HG03060 (cell line): Measurements from ENCODE around the gene ZC3H8.
"Not testable (repeated sequence)": the region's sequence is repeated elsewhere in the genome, so short reads cannot be mapped to it uniquely, and the experiment has no call there.

ENCODE experiments used
- ATAC-seq: cut with Tn5 transposase; IDR thresholded peaks from one replicate; pipeline ENCODE4 v1.9.1; 2021; ENCODE audit warnings: low read depth, moderate number of reproducible peaks; ENCODE audit not compliant: unreplicated experiment

Gene ZC3H8

DNA sequence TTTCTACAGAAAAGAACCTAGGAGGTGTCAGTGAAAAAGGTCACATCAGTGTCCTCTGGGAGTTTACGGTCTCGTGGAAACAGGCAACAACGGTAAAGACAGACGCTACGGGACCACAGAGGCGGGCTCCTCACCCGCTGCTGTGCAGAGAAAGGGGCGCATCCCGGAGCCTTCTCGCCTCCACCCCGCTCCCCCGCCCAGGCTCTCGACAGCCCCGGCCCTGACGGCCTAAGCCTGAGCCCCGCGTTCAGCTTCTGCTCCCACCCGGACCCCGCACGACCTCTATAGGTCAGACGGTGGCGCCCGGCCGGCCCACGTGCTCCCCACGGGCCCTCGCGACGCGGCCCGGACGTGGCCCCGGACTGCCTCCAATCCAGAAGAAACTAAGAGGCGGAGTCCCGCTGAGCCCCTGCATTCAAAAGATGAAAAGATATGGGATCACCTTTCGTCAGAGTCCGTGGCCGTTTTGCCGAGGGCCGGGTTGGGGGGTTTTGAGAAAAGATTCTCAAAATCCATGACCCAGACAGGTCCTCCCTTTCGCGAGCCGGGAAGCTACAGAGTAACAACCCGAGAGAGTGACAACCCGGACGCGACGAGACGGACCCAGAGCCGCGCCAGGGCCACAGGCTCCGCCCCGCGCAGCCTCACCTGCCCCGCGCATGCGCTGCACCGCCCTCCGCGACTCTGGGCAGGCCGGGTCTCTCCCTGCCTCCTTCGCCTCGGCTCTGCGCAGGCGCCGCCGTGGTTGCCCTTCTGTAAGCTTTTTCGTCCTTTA lies at the start of gene ZC3H8:
ZC3H8 (minus strand) TSS at position 577 of the 775 bp plus-strand sequence; CDS start at position 516, 61 bp downstream.
- peak; percentile 58 for ATAC-seq

DNA sequence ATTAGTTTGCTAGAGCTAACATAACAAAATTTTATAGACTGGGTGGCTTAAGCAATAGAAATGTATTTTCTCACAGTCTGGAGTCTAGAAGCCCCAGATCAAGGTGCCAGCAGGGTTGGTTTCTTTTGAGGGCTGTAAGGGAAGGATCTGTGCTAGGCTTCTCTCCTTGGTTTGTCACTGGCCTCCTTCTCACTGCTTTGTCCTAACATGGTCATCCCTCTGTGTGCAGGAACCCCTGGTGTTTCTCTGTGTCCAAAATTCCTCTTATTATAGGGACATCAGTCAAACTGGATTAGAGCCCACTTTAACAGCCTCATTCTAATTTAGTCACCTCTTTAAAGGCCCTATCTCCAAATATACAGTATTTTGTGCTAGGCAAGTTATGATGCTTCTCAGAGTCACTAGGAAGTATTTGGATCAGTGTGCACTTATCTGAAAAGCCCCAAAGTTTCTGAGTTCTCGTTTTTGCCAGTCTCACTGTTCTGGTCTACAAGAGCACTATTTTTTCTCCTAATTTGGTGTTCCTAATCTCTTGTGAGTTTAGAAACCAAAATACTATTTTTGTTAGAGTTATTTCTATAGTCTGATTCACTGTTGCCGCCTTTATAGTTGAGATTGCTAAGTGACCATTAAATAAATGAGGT lies 49.6 kb upstream of the ZC3H8 start:
- no peak for ATAC-seq

DNA sequence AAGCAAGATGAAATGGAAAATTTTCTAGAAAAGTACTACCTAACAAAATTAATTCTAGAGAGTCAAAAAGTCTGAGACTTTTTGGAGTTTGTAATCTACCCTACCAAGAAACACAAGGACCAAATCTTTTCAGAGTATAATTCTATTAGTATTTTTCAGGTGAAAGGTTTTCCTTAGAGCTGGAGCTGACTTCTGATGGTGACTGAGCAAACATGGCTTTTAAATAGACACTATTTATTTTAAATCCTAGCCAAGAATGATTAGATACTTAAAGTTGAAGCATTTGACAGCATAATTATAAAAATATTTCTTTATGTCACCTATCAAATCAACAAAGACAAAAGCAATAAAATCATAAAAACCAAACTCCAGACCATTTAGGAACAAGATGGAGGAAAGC lies 47.1 kb upstream of the ZC3H8 start:
- no peak for ATAC-seq

DNA sequence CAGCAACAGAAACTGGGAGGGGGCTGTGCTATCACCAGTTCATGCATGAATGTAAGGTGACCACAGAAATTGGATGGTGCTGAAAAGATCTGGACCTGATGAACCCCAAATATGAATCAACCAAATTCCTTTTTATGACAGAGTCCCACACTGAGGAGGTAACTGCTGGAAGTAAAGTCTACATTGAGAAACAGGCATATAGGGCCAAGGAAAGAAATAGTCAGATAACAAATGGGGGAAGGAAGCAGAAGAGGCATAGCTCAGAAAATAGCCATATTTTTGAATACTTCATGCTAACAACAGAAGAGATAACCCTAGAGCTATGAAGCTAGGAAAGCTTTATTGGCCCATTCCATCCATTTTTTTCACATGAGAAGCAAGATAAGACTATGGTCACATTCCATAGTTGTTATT lies 46.3 kb upstream of the ZC3H8 start:
- ATAC-seq: no peak

DNA sequence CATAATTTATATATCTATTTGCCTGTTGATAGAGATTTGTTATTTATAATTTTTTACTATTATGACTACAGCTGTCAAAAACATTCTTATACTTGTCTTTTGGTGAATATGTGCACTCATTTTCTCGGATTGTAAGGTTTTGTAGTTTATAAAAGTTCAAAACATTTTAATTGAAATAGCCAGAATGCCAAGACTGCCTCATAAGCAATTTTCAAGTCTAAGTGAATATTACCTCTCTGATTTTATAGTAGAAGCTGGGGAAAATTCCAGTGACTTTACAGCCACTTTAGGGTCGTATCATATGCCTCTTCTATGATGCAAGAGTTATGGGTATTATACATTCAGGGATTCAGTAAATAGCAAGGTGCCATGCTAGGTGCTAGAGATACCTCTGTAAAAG lies 41.6 kb upstream of the ZC3H8 start:
- ATAC-seq: no peak

DNA sequence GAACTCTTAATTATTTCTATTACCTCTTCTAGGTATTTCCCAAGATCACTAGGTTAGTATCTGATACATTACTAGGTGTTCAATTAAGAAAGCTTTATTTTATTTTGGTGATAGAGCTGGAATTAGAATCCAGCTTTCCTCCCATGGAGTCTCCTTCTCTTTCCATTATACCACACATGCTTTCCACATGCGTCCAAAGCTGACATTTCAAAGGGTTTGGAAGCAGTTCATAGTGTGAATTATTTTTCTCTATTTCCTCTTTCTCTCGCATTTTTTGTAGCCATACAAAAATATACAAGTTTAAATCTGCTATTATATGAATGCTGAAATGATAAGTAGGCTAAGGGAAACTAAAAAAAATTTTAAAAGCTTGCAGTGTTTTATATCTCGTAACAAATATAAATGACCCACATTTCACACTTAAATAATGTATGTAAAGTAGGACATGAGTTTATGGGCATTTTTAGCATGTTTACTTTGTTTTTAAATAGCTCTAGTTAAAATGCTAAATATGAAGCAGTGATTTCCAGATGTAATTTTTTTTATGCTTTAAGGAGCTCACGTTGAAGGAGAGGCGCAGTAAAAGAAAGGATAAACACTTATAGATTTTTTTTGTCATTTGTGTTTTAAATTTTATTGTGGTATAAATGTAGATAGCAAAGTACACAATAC lies 40.7 kb upstream of the ZC3H8 start:
- no peak for ATAC-seq

DNA sequence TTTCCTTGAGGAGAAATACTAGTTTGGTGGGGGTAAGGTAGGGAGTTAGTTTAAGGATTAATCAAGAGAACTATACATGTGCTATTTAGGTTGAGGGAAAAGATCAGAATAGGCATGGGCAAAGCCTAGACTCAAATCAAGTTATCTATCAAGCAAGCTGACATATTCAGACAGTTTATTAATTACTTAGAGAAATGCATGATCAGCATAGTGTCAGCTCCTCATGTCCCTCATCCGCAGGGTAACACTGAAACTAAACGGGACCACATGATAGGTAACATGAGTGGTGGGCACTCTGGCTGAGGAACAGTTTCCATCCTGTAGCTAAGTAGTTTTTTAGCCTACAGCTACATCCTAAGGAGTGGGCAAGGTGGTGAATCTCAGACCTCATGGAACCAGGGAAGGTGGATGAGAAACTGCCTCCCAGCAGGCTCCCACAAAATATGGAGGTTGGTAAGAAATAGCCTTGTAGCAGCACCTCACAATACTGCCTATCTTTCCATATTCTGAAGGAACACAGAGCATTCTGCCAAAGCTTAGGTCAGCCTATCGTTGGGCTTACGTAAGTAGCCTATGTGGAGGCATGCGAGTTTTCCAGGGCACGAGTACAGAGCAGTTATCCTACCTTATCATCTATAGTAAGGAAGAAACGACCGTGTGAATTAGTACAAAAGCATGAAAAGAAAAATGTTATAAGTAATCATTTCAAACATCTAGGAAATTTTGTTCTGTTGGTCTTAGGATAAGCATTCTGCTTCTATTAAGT lies 39.0 kb upstream of the ZC3H8 start:
- ATAC-seq: no peak

DNA sequence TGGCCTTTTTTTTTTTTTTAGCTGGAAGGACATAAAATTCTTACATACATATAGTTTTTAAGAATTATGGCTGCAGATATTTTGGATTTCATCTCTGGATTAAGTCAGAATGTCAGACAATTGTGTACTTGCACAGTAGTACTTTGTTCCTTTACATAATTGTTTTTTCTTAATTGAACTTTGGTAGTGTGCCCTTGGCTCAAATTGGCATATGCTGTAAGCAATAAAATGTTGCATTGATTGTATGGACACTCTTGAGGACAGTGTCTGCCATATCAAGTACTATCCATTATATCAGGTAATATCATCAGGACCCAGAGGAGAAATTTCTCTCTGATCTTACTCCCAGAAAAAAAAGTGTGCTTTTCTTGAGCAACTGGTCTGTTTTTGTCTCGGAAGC lies 35.8 kb upstream of the ZC3H8 start:
- ATAC-seq: no peak

DNA sequence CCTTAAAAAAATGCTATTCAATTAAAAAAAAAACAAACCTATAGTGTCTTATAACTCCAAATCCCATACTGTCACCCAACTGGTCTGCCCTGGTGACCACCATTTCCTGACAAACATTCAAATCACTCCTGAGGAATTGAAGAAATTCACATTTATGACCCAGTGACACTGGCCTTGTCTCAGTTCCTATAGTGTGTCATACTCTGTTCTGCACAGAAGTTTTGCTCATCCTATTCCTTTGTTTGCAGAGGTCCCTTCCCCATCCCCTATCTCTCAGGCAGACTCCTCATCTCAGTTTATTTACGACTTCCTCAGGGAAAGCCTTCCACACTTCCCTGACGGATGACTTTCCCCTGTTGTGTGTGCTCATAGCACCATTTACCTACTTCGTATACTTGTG lies 35.2 kb upstream of the ZC3H8 start:
- ATAC-seq: no peak

DNA sequence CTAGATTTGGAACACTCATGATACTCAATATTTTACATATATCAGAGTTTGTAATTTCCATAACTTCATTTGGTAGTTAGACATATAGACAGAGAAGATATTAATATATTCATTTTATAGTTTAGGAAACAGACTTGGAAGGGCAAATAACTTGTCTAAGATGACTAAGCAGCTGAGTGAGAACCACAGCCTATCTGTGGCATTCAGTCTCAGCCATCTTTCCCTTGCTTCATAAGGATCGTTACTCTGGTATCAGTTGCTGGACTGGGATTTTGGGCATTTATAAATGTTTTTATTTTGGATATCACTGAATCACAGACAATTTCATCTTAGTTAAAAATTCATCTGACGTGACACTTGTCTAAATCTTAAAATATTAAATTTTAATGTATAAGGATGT lies 28.7 kb upstream of the ZC3H8 start:
- not testable (repeated sequence) for ATAC-seq

DNA sequence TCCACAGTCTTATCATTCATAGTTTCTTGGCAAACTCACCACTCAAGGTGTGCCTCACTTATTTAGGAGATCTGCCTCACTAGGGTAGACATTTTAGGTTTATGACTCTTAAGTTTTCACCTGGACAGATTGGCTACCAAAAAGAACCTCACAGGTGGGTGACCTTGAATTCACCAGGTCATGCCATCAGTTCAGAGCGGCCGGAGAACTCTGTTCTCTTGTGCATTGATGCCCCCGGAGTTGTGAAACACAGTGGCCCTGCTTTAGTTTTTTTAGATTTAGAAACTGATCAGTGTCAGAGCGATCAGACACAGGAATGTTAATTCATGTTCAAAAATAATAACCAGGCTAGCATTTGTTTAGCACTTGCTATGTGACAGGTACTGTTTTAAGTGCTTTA lies 27.2 kb upstream of the ZC3H8 start:
- not testable (repeated sequence) for ATAC-seq

DNA sequence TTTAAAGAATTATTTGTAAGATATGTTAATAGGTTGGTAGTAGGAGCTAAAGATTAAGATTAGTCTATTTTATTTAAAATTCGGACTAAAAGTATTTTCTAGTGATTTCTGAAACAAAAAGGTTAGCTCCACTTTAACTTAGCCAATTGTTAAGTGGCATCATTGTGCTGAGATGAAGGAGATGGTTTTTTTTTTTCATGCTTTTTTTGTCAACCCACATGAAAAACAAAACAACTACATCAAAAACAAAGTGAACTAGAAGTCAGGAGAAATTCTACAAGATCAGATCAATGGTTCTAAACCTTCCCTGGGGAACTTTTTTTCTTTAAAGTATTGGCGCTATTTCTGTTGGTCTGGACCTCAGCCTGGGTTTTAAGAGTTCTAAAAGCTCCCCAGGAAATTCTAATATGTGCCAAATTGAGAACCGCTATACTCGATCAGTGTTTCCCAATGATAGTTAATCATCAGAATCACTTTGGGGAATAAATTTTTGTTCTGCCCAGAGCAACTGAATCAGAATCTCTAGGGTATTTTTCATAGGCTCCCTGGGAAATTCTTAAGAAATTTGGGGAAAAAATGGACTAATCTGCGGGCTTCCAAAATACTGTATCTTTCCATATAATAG lies 22.9 kb upstream of the ZC3H8 start:
- no peak for ATAC-seq

DNA sequence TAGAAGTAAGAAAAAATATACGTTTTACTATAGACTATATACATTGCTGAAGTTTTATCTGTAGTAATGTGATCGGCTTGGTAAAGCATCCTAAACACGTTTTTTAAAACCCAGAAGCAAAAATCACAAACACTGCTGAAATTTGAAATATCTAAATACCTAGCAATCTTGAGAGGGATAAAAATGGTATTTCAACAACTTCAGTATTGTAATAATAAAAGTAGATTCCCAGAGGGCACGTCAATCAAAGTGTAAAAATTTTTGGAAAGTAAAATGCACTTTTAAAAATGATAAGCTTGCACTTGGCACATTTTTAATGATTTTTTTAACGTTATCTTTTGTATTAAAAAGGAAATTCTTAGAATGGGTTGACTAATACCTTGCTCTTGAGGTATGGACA lies 22.1 kb upstream of the ZC3H8 start:
- ATAC-seq: no peak

DNA sequence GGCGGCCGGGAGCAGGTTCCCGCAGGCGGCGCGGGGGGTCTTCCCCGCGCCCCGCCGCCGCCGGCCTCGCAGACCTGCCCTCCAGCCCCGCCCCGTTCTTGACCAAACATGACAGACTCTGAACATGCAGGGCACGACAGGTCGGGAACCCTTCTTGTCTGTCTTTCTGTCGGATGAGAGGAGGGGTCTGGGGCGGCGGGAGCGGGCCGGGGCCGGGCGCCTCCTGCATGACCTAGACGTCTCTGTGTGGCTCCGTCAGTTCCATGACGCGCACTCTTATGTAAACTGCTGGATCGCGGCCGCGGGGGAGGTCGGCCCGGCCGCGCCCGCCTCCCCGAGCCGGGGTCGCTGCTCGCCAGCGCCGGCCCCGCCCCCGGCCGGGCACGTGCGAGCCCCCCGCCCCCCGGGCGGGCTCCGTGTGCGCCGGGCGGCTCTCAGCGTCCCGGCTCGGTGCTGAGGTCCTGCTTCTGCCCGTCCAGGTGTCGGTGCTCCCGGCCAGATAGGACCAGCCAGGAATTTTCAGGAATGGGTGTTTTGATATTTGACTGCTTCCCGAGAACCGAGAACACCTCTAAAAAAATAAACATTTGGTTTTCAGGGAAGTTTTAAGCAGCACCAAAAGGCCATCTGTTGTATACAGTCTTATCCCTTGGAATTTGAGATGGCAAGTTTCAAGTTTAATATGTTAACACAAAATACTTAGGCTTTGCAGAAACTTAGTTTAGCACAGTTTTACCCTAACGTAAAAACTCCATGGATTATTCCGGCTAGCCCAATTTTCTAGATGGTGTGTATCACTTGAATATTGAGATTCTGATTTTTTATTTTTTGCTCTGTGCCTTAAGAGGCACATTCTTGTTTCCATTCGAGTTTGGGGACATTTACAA lies 21.3 kb upstream of the ZC3H8 start:
- ATAC-seq: peak; percentile 20

DNA sequence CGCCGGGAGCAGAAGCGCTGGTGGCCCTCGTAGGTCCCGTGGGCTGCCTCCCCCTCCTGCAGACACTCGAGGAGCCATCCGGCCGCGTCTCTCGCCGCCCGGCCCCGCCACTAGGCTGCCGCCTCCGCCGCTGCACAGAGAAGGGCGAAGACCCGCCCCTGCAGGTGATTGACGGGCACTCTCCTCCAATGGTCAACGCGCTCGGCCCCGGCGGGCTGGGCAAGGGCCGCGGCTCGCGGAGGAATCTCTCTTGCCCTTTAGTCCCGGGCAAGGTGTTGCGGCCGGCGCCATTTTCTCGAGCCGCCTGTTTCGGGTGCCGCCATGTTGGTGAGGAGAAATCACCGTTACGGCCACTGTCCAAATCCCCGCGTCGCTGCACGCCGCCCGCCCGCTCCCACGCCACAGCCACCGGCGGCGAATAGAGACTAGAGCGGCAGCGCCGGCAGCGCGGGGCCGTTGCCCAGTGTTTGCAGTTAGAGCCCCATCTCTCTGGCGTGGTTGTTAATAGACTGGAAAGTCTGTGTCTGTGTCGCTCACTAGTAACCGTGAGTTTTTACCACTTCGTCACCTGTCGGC lies 20.6 kb upstream of the ZC3H8 start, which contains the start of gene ZC3H6:
ZC3H6 (plus strand) TSS at position 287 of the 576 bp plus-strand sequence. CDS start 398 bp downstream, outside the sequence.
- ATAC-seq: peak; percentile 82

DNA sequence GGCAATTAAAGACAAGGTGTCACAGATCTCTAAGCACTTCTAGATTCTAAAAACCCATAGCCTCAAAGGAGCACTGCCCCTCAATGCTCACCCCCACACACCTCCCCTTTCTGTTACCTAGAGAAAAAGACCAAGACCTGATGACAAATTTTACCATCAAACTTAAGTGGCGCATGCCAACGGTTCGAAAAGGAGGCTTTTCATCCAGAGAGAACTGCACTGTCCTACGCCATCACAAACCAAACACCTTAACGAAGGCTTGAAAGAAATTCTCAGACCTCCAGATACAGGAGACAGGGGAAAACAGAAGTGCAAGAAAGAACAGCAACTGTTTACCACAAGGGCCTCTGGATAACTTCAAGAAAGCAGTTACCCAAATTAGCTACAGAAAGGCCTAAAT lies 18.5 kb upstream of the ZC3H8 start:
- no peak for ATAC-seq

DNA sequence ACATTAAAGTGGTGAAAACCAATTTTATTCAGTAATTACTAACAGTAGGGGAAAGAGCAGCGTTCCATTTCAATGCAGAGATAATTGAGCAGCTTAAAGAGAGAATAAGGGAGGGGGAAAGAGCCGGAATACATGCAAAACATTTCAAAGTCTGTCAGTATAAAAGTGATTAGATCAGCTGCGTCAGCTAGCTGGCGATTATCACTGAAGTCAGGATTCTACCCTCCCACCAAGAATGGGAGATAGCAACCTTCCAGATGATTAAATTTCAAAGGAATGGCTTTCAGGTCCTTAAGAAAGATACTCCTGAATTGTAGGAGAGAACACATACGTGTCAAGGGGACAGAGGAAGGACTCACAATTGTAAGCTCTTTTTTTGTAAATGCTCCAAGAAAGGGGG lies 17.8 kb upstream of the ZC3H8 start:
- no peak for ATAC-seq

DNA sequence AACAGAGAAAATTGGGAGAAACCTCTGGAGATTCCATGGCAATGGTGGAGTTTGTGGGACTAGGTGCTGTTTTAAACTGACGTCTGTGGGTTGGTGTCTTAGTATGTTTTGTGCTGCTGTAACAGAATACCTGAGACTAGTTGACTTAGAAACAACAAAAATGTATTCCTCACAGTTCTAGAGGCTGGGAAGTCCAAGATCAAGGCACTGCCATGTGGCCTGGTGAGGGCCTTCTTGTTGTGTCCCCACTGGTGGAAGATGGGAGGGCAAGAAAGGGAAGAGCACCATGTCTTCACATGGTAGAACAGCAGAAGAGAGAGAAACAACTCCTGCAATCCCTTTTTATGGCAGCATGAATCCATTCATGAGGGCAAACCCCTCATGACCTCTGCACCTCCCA lies 13.7 kb upstream of the ZC3H8 start:
- no peak for ATAC-seq

DNA sequence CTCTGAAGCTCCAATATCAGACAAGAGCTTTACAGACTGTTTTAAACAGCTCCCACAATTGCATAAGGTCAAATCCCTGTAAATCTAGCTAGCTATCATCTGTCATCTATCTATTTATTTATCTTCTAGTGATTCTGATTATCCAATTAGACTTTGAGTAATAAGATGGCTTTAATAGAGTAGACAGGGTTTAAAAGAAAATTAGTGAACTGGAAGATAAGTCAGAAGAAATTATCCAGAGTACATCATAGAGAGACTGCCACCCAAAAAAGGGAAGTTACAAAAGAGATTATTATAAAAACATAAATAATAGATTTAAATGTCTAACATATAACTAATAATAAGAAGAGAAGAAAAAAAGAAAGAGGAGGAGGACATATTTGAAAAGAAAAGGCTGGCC lies 8.0 kb upstream of the ZC3H8 start:
- ATAC-seq: no peak
